ENCODE data around the gene ANKRD60. TPM values are rescaled to one million over a fixed set of nuclear protein-coding genes. Genes with fewer than 3 reads are reported as not detected.

The ANKRD60 gene
- total RNA-seq, 1 donor from 2014 or later, result not detected

DNA sequence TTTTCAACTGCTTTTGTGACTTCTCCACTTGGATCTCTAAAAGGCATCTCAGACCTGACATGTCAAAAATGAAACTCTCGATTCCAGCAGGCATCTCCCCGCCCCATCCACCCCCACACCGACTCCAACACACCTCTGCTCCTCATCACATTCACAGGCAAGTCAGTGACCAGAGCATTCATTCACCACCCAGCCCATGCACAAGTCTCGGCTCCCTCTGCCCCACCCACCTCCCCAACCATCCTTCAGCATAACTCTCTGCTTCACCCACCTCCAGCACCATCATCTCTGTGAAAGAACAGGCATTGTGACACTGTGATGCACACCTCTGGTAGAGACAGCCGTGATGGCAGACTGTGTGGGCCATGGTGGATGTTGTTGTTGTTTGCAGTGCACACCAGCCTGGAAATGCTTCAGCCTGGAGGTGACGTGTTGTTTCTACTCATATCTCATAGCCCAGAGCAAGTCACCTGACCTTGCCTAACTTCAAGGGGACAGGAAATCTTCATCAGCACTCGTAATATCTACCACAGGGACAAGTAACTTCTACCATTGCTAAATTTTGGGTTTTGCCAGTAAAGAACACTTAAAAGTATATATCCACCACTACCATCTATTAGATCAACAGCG is 56.5 kb downstream of the ANKRD60 start:
- Mint-ChIP-seq H3K4me3 (no peak overlapping the region), H3K9me3 (no peaks in the 10 kb centered on the region), H3K36me3 (no peaks in the 10 kb centered on the region), H3K4me1 (peaks cover 23% of the 10 kb centered on the region), H3K27ac (no peak overlapping the region), H3K27me3 (ENCODE audit: low read depth) (peaks cover under 1% of the 10 kb centered on the region)
- TF ChIP-seq, protein P1, sequence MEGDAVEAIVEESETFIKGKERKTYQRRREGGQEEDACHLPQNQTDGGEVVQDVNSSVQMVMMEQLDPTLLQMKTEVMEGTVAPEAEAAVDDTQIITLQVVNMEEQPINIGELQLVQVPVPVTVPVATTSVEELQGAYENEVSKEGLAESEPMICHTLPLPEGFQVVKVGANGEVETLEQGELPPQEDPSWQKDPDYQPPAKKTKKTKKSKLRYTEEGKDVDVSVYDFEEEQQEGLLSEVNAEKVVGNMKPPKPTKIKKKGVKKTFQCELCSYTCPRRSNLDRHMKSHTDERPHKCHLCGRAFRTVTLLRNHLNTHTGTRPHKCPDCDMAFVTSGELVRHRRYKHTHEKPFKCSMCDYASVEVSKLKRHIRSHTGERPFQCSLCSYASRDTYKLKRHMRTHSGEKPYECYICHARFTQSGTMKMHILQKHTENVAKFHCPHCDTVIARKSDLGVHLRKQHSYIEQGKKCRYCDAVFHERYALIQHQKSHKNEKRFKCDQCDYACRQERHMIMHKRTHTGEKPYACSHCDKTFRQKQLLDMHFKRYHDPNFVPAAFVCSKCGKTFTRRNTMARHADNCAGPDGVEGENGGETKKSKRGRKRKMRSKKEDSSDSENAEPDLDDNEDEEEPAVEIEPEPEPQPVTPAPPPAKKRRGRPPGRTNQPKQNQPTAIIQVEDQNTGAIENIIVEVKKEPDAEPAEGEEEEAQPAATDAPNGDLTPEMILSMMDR (IDR thresholded peaks at IDR 0.05; ENCODE audit: unreplicated experiment), result no peak
- DNase-seq (ENCODE audit: low spot score in 2 of 2, unreplicated experiment in 2 of 2), result no peak

DNA sequence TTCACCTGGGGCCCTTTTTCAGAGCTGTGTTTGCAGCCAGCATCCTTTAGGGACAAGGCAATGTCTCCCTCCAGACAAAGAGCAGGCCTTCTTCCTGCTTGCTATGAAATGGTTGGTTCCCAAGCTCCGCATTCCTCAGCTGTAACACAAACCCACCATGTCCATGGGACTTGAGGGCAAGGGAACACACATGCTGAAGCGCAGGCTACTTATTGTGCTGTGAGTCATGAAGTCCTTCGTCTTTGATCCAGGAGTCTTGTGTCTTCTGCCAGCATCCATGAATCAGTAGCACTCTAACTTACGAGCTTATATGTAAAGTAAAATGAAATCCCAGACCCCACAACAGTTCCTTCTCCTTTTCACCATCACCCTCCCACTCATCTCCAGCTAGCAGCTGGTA is 59.0 kb downstream of the ANKRD60 start:
- no peak overlapping the region for H3K27ac Mint-ChIP-seq
- peaks cover 4% of the 10 kb centered on the region for H3K27me3 Mint-ChIP-seq (ENCODE audit: low read depth)
- peaks cover 11% of the 10 kb centered on the region for H3K4me1 Mint-ChIP-seq
- TF ChIP-seq, protein P1 (IDR thresholded peaks at IDR 0.05; ENCODE audit: unreplicated experiment), result no peak
- peaks cover 3% of the 10 kb centered on the region for H3K9me3 Mint-ChIP-seq
- no peak for DNase-seq (ENCODE audit: low spot score in 2 of 2, unreplicated experiment in 2 of 2)
- no peak overlapping the region for H3K4me3 Mint-ChIP-seq
- H3K36me3 Mint-ChIP-seq, result no peaks in the 10 kb centered on the region

DNA sequence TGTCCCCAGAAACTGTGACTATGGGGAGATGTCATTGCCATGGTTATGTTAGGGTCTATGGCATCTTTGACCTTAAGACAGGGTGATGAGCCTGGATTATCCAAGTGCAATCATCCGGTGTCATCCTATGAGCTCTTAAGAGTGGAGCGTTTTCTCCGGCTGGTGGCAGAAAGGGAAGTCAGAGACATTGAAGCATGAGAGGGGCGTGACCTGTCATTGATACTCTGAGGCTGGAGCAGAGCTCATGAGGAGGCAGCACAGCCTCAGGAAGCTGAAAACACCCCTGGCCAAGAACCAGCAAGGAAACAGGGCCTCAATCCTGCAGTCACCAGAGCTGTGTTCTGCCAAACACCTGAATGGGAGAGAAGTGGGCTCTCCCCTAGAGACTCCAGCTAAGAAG is 59.6 kb downstream of the ANKRD60 start:
- H3K4me1 Mint-ChIP-seq, result peaks cover 5% of the 10 kb centered on the region
- peaks cover 4% of the 10 kb centered on the region for H3K27me3 Mint-ChIP-seq (ENCODE audit: low read depth)
- H3K9me3 Mint-ChIP-seq, result peaks cover 3% of the 10 kb centered on the region
- H3K4me3 Mint-ChIP-seq, result no peak overlapping the region
- no peak overlapping the region for H3K27ac Mint-ChIP-seq
- no peak for DNase-seq (ENCODE audit: low spot score in 2 of 2, unreplicated experiment in 2 of 2)
- H3K36me3 Mint-ChIP-seq, result no peaks in the 10 kb centered on the region
- TF ChIP-seq, protein P1 (IDR thresholded peaks at IDR 0.05; ENCODE audit: unreplicated experiment), result no peak

DNA sequence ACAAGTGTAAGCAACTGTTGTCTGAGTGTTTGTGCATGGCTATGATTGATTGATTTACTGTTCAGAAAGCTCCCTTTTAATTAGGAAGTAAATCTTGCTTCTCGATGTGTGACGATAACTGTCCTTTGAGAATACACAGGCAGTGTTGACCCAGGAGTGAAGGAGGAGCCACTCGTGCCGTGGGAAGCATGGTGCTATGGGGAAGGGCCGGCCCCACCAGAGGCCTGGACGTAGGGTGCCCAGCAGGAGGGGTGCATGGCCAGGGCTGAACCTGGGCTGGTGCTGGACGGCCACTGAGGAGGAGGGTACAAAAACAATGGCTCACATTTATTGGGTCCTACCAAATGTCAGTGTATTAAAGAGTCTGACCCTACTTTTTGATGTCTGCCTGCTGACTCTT is 60.7 kb downstream of the ANKRD60 start:
- TF ChIP-seq, protein P1 (IDR thresholded peaks at IDR 0.05; ENCODE audit: unreplicated experiment), result no peak

More for the DNA sequence above, 60.7 kb downstream of the ANKRD60 start:
- Mint-ChIP-seq H3K27ac (no peak overlapping the region), H3K27me3 (ENCODE audit: low read depth) (peaks cover 4% of the 10 kb centered on the region), H3K4me3 (no peak overlapping the region), H3K9me3 (peaks cover 3% of the 10 kb centered on the region), H3K36me3 (no peaks in the 10 kb centered on the region), H3K4me1 (no peaks in the 10 kb centered on the region)
- no peak for DNase-seq (ENCODE audit: low spot score in 2 of 2, unreplicated experiment in 2 of 2)

Other genes with a start within 250 kb of the ANKRD60 start
- 20.4 to 21.2 TPM (median 20.7 TPM) in 3 replicates for gene RAB22A, start 81.1 kb upstream of the ANKRD60 start, total RNA-seq
- gene VAPB, start 160.6 kb upstream of the ANKRD60 start, total RNA-seq, result 46.7 to 52.9 TPM (median 47.5 TPM) in 3 replicates

Measured in mesothelial cell of epicardium (in vitro differentiated cells).